ENCODE data around the gene RHOBTB1.

DNA sequence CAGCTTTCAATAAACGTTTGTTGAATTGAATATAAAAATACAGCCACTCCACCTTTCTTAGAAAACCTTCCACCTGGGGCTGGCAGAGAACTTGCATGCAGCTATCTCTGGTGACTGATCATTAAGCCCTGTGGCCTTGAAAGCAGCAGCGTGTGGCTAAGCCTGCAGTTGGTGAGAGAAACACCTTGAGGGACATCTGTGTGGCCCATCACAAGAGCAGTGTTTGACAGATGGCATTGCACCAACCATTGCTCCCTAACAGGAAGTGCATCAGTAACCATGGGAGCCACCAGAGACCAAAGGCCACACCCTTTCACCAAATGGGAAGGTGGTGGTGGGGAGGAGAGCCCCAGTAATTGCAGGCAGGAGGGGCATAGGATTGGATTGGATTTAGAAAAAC, 22.4 kb downstream of the RHOBTB1 start:
- TF ChIP-seq, protein P1, sequence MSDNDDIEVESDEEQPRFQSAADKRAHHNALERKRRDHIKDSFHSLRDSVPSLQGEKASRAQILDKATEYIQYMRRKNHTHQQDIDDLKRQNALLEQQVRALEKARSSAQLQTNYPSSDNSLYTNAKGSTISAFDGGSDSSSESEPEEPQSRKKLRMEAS (IDR thresholded peaks at IDR 0.05; ENCODE audit: low read depth, low read length) = no peak
- TF ChIP-seq CTCF (IDR thresholded peaks at IDR 0.05; ENCODE audit: low read depth, low read length) (no peak), POLR2A (IDR thresholded peaks at IDR 0.05; ENCODE audit: extremely low read depth, insufficient read length) (no peak)
